Ovary (tissue), 3 donors: Measurements from ENCODE around the gene FLNC.

Experiments
- CTCF ChIP-seq, 3 donors: fragments of 450-650 bp in 2 of 3; fragments of 200-600 bp in 1 of 3; IDR thresholded peaks; one replicate each; pipeline versions ENCODE4 v1.5.1 to v1.8.0; 2016 to 2022; ENCODE audit warnings: antibody characterized with exemption in 3 of 3, mild to moderate bottlenecking in 1 of 3
- POLR2A ChIP-seq: fragments of 450-650 bp; IDR thresholded peaks from one replicate; pipeline ENCODE4 v1.6.1; 2017; ENCODE audit warnings: antibody characterized with exemption, mild to moderate bottlenecking, moderate library complexity
- donor health status: DM: no; HTN: no; CAD: no.

- no peak for TF ChIP-seq CTCF (IDR thresholded peaks at IDR 0.05)
- no peak for TF ChIP-seq POLR2A
Observed at GRCh38 chr7:128829391-128830166, 627 bp upstream of the FLNC start.
